ENCODE results near the gene SREBF1. TPM values are rescaled to one million over a fixed set of nuclear protein-coding genes. Genes with fewer than 3 reads are reported as not detected.

The SREBF1 gene
- total RNA-seq, 1 experiment from 2014 or later = 104 TPM

GRCh38 chr17:17812211-17813054, 24.4 kb downstream of the SREBF1 start:
- peak; percentile 96 for TF ChIP-seq CTCF (IDR thresholded peaks at IDR 0.05; ENCODE audit: unreplicated experiment)

GRCh38 chr17:17811381-17812210, 25.2 kb downstream of the SREBF1 start:
- Mint-ChIP-seq H3K9me3 (ENCODE audit: low read depth, unreplicated experiment) (no peaks in the 10 kb centered on the region), H3K36me3 (ENCODE audit: insufficient read depth, unreplicated experiment) (peaks cover 72% of the 10 kb centered on the region), H3K27ac (ENCODE audit: unreplicated experiment) (peak overlapping the region; percentile 56), H3K4me3 (ENCODE audit: low read depth, unreplicated experiment) (no peak overlapping the region), H3K4me1 (ENCODE audit: low read depth, unreplicated experiment) (no peaks in the 10 kb centered on the region), H3K27me3 (ENCODE audit: unreplicated experiment) (no peaks in the 10 kb centered on the region)
- CTCF ChIA-PET = interaction anchor here (0.5 to 0.7 kb wide), 3 partner anchors 15 to 126 kb away, joined by 3 to 4 read pairs (median 3); no protein-coding TSS in a partner anchor
- intact Hi-C loops (cut with micrococcal nuclease; ENCODE audit: unreplicated experiment) = loop anchor here (10.0 kb wide), 1 partner anchor 53 kb away; no protein-coding TSS in a partner anchor
- TF ChIP-seq CTCF (IDR thresholded peaks at IDR 0.05; ENCODE audit: unreplicated experiment) = no peak
- no TSS peak for BruUV-seq (replicated peaks)
- no peak for DNase-seq

More at GRCh38 chr17:17812211-17813054, 24.4 kb downstream of the SREBF1 start:
- no peaks in the 10 kb centered on the region for H3K4me1 Mint-ChIP-seq (ENCODE audit: low read depth, unreplicated experiment)
- H3K27me3 Mint-ChIP-seq (ENCODE audit: unreplicated experiment) = no peaks in the 10 kb centered on the region
- peaks cover 73% of the 10 kb centered on the region for H3K36me3 Mint-ChIP-seq (ENCODE audit: insufficient read depth, unreplicated experiment)
- no peak overlapping the region for H3K27ac Mint-ChIP-seq (ENCODE audit: unreplicated experiment)
- peak; percentile 62 for DNase-seq
- no peak overlapping the region for H3K4me3 Mint-ChIP-seq (ENCODE audit: low read depth, unreplicated experiment)
- no peaks in the 10 kb centered on the region for H3K9me3 Mint-ChIP-seq (ENCODE audit: low read depth, unreplicated experiment)
- CTCF ChIA-PET = interaction anchor here (0.5 kb wide), 1 partner anchor 14 kb away, joined by 3 read pairs; no protein-coding TSS in a partner anchor
- intact Hi-C loops (cut with micrococcal nuclease; ENCODE audit: unreplicated experiment) = loop anchor here (10.0 kb wide), 1 partner anchor 52 kb away; no protein-coding TSS in a partner anchor
- TSS peak; percentile 21 for BruUV-seq (replicated peaks)

GRCh38 chr17:17810895-17811248, 25.9 kb downstream of the SREBF1 start:
- H3K27ac Mint-ChIP-seq (ENCODE audit: unreplicated experiment) = peak overlapping the region; percentile 56
- no peak for DNase-seq
- no peak for TF ChIP-seq CTCF (IDR thresholded peaks at IDR 0.05; ENCODE audit: unreplicated experiment)
- H3K27me3 Mint-ChIP-seq (ENCODE audit: unreplicated experiment) = no peaks in the 10 kb centered on the region
- intact Hi-C loops (cut with micrococcal nuclease; ENCODE audit: unreplicated experiment) = loop anchor here (10.0 kb wide), 1 partner anchor 54 kb away; no protein-coding TSS in a partner anchor
- peaks cover 4% of the 10 kb centered on the region for H3K4me1 Mint-ChIP-seq (ENCODE audit: low read depth, unreplicated experiment)
- TSS peak; percentile 55 for BruUV-seq (replicated peaks)
- peaks cover 72% of the 10 kb centered on the region for H3K36me3 Mint-ChIP-seq (ENCODE audit: insufficient read depth, unreplicated experiment)
- CTCF ChIA-PET = interaction anchor here (0.6 kb wide), 1 partner anchor 51 kb away, joined by 3 read pairs; no protein-coding TSS in a partner anchor
- H3K4me3 Mint-ChIP-seq (ENCODE audit: low read depth, unreplicated experiment) = no peak overlapping the region
- no peaks in the 10 kb centered on the region for H3K9me3 Mint-ChIP-seq (ENCODE audit: low read depth, unreplicated experiment)

GRCh38 chr17:17810084-17810894, 26.5 kb downstream of the SREBF1 start:
- Mint-ChIP-seq H3K27ac (ENCODE audit: unreplicated experiment) (no peak overlapping the region), H3K36me3 (ENCODE audit: insufficient read depth, unreplicated experiment) (peaks cover 72% of the 10 kb centered on the region), H3K27me3 (ENCODE audit: unreplicated experiment) (no peaks in the 10 kb centered on the region), H3K4me1 (ENCODE audit: low read depth, unreplicated experiment) (peaks cover 7% of the 10 kb centered on the region), H3K9me3 (ENCODE audit: low read depth, unreplicated experiment) (no peaks in the 10 kb centered on the region), H3K4me3 (ENCODE audit: low read depth, unreplicated experiment) (no peak overlapping the region)
- no TSS peak for BruUV-seq (replicated peaks)
- TF ChIP-seq CTCF (IDR thresholded peaks at IDR 0.05; ENCODE audit: unreplicated experiment) = no peak
- DNase-seq = no peak
- CTCF ChIA-PET = no interaction called here
- intact Hi-C loops (cut with micrococcal nuclease; ENCODE audit: unreplicated experiment) = loop anchor here (10.0 kb wide), 1 partner anchor 55 kb away; no protein-coding TSS in a partner anchor
